ENCODE measurements around the gene SMCP.
A peak's percentile ranks its signal among the peaks of the same experiment; 100 is the strongest.

The SMCP gene, protein sequence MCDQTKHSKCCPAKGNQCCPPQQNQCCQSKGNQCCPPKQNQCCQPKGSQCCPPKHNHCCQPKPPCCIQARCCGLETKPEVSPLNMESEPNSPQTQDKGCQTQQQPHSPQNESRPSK

DNA sequence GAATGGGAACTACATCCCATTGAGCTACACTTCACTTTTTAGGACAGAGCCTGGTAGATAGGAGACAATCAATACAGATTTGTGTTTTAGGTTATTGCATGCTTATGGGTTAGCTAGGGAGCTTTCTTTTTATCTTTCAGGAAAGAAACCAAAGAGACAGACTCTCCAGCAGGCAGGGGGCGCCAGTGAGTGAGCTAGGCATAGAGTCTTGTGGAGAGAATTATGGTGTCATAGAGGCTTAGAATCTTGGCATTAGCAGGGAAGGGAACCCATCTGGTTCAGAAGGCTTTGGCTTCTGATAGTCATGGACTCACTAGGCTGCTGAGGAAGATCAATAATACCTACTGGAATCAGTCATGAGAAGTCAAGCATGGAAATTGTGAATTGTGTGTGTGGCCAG, at the start of gene SMCP:
TSS of gene SMCP (plus strand) at position 281 of the 400 bp plus-strand sequence. CDS start 6,101 bp downstream, outside the sequence.
- TF ChIP-seq POLR2A (IDR thresholded peaks at IDR 0.05; ENCODE audit: low read depth, low read length), result no peak
- no peak for DNase-seq (ENCODE audit: insufficient read length, low spot score)
- no peak for FAIRE-seq

DNA sequence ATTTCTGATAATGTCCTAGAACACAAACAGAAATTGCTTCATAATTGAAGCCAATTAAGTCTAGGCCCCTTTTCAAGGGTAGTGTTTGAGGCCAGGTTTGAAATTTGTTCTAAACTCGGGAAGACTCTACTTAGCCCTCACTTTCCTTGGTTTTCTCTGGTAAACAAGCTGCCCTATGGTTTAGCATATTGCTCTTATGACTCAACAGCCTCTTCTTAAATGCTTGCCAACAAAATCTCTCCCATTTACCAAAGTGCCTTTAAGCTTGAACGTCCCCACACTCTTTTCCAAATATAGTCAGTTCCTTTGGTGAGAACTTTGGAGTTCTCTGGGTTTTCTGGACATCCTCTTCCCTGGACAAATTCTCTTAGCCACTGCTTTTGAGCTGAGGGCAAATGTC, 41.3 kb upstream of the SMCP start:
- TF ChIP-seq POLR2A (IDR thresholded peaks at IDR 0.05; ENCODE audit: low read depth, low read length), result no peak

DNA sequence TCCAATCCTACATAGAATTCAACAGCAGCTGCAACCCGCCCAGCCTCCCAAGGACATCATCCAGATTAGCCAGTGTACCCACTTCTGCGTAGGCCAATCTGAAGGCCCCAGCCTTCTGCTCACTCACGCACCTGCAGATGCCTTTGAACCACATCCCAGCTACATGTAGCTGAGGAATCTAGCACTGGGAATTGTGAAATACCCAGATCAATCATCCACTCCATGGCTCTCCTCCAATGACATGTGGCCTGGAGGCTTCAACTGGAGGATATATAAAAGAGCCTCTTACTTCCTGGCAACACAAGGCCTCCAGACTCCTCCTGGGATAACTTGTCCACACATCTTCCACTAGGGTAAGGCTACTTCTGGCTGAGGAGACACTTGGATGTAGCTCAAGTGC, 35.6 kb upstream of the SMCP start, which contains the start of gene LCE6A:
TSS of gene LCE6A (plus strand) at position 301 of the 400 bp plus-strand sequence. CDS start 665 bp downstream, outside the sequence.
- no peak for TF ChIP-seq POLR2A (IDR thresholded peaks at IDR 0.05; ENCODE audit: low read depth, low read length)
- FAIRE-seq, result no peak

More for the DNA sequence above, 41.3 kb upstream of the SMCP start:
- no peak for FAIRE-seq
- DNase-seq (ENCODE audit: insufficient read length, low spot score), result no peak

DNA sequence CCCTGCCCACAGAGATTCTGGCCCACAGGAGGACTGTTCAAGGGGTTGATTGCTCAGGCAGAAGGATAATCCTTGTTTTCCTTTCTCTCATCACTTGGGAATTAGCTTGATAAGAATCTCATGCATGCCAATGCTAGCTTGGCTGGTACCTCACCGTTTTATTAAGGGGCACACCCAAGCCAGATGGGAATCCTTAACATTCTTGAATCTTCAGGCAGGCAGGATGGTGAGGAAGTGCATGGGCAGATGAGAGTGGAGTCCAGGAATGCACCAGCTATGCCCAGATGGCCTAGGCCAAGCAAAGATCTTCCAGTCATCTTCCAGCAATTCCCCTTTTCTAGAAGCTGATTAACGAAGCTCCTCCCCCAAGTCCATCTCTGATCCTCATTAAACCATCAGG, 22.5 kb upstream of the SMCP start:
- no peak for TF ChIP-seq POLR2A (IDR thresholded peaks at IDR 0.05; ENCODE audit: low read depth, low read length)
- FAIRE-seq (no peak), DNase-seq (ENCODE audit: insufficient read length, low spot score) (no peak)

More for the DNA sequence above, 35.6 kb upstream of the SMCP start, which contains the start of gene LCE6A:
- DNase-seq (ENCODE audit: insufficient read length, low spot score), result no peak

DNA sequence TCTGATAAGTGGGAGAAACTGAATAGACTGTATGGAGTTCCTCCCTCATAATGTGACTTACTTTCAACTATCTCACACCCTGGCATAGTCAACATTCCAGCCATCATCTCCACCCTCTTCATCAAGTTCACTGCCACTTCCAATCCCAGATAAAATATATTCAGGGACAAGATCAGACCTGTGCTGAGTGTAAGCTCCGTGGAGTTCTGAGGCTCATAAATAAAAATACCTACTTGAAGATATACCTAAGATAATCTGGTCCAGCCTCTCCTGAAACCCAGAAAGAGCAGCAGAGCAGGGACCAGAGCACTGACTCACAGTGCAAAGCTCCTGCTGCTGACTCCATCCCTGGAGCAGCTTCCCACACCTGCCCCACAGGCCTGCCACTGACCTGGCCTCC, 20.1 kb upstream of the SMCP start:
- no peak for TF ChIP-seq POLR2A (IDR thresholded peaks at IDR 0.05; ENCODE audit: low read depth, low read length)
- DNase-seq (ENCODE audit: insufficient read length, low spot score) (no peak), FAIRE-seq (no peak)

DNA sequence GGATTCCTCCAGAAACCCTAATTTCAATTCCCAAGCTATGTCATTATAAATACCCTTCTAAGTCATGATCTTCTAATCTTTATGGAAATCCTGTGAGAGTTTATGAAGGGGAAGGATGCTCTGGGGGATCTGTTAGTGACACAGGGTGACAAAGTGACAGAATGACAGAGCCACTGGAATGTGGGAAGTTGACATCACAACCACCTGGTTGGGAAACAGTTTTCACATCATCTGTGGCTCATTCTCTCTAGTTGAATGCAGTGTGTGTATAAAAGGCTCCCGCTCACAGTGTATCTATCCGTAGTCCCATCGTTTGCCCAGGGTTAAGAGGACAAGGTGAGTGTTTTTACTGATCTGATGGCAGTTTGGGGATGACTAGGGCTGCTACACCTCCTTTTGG, 18.4 kb upstream of the SMCP start, which contains the start of gene LCE7A:
TSS of gene LCE7A (plus strand) at position 301 of the 400 bp plus-strand sequence. CDS start 702 bp downstream, outside the sequence.
- FAIRE-seq (no peak), DNase-seq (ENCODE audit: insufficient read length, low spot score) (no peak)
- no peak for TF ChIP-seq POLR2A (IDR thresholded peaks at IDR 0.05; ENCODE audit: low read depth, low read length)

DNA sequence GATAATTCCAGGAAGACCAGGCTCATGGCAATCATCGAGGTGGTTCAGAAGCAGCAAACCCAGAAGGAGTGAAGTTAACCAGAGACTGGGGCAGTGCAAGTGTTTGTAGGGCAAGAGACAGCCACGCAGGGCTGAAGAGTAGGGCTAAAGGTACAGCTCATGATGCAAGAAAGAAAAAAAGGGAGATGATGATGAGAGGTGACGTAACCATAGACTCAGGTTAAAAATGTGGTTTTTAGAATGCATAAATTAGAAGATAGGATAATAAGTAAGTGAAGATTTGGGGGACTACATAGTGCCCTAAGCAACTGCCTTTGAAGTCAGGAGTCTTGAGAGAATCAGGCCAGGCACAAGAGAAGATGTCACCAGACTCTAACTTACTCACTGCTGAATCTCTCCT, 18.0 kb upstream of the SMCP start:
- no peak for TF ChIP-seq POLR2A (IDR thresholded peaks at IDR 0.05; ENCODE audit: low read depth, low read length)
- no peak for DNase-seq (ENCODE audit: insufficient read length, low spot score)
- FAIRE-seq, result no peak

DNA sequence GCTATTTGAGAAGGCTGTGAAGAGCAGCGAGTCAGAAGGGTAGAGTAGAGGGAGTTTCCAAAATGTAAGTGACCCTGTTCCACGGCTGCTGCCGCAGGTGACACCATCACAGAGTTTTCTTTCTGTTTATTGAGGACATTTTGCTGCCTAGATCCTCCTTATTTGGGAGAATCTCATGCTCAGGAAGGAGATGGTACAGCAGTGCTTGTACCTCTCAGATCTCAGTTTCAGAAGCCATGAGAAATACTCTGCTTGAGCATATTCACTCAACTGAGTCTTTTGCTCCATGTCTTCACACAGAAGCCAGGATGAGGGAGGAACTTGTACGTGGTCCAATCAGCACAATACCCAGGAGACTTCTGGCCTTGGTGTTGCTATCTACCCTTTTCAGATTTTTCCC, 16.7 kb upstream of the SMCP start:
- FAIRE-seq, result no peak
- no peak for DNase-seq (ENCODE audit: insufficient read length, low spot score)
- no peak for TF ChIP-seq POLR2A (IDR thresholded peaks at IDR 0.05; ENCODE audit: low read depth, low read length)

DNA sequence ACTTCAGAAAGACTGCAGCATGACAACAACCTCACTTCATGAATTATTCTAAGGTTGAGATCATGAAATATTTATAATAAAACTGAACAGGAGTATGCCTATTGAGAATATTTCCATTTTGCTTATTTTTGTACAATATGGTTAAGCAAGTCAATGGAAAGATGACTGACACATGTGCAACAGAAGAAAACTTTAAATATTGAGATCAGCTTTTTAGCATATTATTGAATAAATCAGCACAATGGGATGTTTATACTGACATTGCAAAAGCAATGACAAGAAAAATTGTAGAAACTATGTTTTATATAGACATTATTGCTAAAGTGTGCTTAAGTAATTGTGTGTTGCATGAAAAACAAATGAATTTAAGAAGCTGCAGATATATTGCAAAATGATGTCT, 13.7 kb upstream of the SMCP start:
- DNase-seq (ENCODE audit: insufficient read length, low spot score) (no peak), FAIRE-seq (no peak)
- TF ChIP-seq POLR2A (IDR thresholded peaks at IDR 0.05; ENCODE audit: low read depth, low read length), result no peak

DNA sequence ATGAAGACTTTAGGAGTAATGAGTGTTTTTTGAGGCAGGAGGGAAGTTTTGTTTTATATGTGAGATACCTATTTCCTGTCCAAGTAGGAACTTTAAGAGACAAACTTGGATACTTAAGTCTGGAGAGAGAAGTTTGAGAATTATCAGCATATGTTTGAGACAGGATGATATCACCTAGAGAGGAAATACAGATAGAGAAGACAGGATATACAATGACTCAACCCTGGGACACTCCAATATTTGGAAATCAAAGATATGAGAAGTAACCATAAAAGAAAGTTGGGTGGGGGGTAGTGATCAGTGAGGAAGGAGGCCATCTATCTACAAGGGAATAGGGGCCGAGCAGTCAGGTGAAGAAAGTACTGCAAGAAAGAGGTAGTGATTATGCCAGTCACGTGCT, 11.8 kb upstream of the SMCP start:
- TF ChIP-seq POLR2A (IDR thresholded peaks at IDR 0.05; ENCODE audit: low read depth, low read length), result no peak
- DNase-seq (ENCODE audit: insufficient read length, low spot score) (no peak), FAIRE-seq (no peak)

DNA sequence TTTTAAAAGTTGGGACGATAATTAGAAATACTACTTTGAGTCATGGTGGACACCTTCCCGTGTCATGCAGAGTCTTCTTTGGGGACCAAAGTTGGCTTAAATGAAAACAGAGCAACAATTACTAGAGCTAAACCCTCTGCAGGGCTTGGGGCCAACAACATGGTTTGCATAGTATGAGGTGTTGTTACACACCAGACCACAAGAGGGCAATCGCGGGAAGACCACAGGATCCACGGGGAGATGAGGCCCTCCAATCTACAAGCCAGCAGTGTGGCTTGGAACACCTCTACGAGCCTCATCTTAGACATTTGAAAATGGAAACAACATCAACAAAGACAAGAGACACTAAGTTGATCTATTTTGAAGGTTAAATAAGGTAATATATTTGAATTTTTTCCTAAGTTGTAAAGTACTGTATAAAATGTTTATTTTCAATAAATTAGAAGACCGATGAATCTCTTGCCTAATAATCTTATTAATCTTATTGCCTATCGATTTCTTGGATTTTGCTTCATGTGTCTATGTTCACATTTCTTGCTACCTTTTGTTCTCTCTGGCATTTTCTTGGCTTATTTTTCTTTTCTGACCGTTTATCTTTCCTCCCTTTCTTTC, 8.2 kb upstream of the SMCP start:
- DNase-seq (ENCODE audit: insufficient read length, low spot score) (peak; percentile 57), FAIRE-seq (peak; percentile 33)
- TF ChIP-seq POLR2A (IDR thresholded peaks at IDR 0.05; ENCODE audit: low read depth, low read length), result no peak

DNA sequence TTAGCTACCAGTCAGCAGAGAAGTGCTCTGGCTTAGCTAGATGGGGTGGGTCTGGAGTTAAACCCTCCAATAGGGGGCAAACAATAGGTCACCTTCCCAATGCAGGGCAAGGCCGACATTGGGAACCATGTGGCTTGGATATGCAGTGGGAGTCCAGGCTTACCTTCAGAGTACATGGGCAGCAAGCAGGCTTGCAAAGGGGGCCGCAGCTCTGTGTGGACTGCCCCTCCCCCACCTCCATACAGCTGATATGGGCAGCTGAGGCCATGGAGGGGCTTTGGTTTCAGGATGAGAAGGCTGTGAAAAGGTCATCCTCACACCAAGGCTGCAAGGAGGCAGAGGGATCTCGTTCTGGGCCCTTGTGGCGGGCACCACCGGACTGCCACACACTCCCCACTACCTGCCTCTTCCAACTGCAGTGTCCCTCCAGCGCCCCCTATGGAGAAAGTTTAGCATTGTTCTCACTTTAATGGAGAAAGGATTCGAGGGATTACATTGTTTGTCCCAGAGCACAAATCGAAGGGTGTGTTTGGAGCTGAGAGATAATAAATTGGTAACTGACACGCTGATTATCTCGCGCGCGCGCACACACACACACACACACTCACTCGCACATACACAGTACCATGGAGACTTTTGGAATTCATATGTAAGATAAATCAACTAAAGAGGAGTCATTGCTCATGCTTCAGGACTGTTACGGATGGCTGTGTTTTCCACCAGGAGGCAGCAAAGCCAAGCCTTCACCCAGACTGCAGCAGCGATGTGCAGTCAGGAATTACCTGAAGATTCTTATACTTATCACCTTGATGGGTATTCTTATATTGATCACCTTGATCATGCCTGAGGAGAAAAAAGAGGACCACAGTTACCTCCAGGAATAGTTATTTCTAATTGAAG, 7.0 kb upstream of the SMCP start:
- TF ChIP-seq POLR2A (IDR thresholded peaks at IDR 0.05; ENCODE audit: low read depth, low read length), result no peak
- no peak for FAIRE-seq
- DNase-seq (ENCODE audit: insufficient read length, low spot score), result peak; percentile 14

DNA sequence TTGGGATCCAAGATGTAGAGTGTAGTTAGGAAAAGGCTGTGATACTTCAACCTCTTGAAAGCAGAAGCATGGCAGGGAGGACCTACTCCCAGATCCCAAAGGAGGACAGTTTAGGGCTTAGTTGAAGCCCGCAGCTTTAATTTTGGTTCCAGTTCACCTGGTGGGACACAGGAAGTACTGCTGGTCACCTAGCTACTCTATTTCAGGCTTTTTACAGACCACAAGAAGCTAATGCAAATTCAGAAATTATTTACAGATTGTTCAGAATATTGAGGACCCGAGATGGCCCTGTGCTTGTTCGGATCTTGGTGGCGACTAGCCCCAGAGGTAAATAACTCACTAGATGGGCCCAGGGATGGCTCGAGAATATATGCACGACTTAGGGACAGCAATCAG, 6.4 kb upstream of the SMCP start:
- DNase-seq (ENCODE audit: insufficient read length, low spot score), result no peak
- no peak for FAIRE-seq
- TF ChIP-seq POLR2A (IDR thresholded peaks at IDR 0.05; ENCODE audit: low read depth, low read length), result no peak

DNA sequence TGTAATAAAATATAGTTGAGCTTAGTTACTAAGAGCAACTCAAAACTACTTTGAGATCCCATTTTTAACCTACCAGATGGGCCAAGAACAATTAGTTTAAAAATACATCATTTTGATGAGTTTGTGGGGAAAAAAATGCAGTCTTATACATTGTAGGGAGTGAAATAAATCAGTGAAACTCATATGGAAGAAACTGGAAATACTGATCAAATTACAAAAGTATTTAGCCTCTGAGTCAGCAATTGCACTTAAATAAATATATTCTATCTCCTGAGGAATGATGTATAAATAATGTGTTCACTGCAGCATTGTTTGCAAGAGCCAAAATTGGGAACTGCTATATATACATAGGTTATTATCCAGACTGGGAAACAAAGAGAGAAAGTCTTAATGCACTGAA, 4.6 kb upstream of the SMCP start:
- DNase-seq (ENCODE audit: insufficient read length, low spot score) (no peak), FAIRE-seq (no peak)
- no peak for TF ChIP-seq POLR2A (IDR thresholded peaks at IDR 0.05; ENCODE audit: low read depth, low read length)

All from H54 (cell line).